ENCODE results near the gene RCOR1.

The RCOR1 gene

DNA sequence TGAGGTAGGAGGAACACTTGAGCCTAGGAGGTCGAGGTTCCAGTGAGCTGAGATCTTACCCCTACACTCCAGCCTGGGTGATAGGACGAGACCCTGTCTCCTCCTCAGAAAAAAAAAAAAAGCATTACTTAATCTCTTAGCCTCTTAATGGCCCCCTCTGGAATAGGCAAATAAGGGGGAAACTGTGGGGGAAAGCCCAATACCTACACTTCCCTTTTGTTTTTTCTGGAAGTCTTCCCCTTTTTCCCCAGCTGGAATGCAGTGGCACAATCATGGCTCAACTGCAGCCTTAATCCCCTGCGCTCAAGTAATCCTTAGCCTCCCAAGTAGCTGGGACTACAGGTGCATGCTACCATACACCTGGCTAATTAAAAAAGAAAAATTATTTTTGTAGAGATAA is 32.2 kb downstream of the RCOR1 start:
- Histone ChIP-seq H3K27me3 (ENCODE audit: insufficient read depth, low read length) (no peaks in the 10 kb centered on the region), H3K79me2 (ENCODE audit: insufficient read depth, low read length) (peaks cover 17% of the 10 kb centered on the region; the same call in 1 of the 2 replicates), H3K27ac (ENCODE audit: low read depth, low read length, poor library complexity, severe bottlenecking) (no peak overlapping the region), H3K36me3 (ENCODE audit: insufficient read depth, low read length) (0 out of 2 replicates have a peak, but pooled peaks cover 3% of the 10 kb centered on the region), H3K4me3 (ENCODE audit: low read depth, low read length, poor library complexity, severe bottlenecking) (no peak overlapping the region), H2AFZ (ENCODE audit: low read length) (no peak overlapping the region), H3K9ac (ENCODE audit: low read length) (no peak overlapping the region), H3K4me1 (ENCODE audit: insufficient read depth, low read length, severe bottlenecking) (no peaks in the 10 kb centered on the region), H3K9me2 (ENCODE audit: low read depth, low read length) (no peaks in the 10 kb centered on the region), H3K9me3 (ENCODE audit: low read length) (no peaks in the 10 kb centered on the region), H3K4me2 (ENCODE audit: low read length) (no peak overlapping the region), H3F3A (ENCODE audit: insufficient read depth, low read length) (no peaks in the 10 kb centered on the region), H4K20me1 (ENCODE audit: insufficient read depth, low read length) (no peaks in the 10 kb centered on the region)
- TF ChIP-seq, protein P1, sequence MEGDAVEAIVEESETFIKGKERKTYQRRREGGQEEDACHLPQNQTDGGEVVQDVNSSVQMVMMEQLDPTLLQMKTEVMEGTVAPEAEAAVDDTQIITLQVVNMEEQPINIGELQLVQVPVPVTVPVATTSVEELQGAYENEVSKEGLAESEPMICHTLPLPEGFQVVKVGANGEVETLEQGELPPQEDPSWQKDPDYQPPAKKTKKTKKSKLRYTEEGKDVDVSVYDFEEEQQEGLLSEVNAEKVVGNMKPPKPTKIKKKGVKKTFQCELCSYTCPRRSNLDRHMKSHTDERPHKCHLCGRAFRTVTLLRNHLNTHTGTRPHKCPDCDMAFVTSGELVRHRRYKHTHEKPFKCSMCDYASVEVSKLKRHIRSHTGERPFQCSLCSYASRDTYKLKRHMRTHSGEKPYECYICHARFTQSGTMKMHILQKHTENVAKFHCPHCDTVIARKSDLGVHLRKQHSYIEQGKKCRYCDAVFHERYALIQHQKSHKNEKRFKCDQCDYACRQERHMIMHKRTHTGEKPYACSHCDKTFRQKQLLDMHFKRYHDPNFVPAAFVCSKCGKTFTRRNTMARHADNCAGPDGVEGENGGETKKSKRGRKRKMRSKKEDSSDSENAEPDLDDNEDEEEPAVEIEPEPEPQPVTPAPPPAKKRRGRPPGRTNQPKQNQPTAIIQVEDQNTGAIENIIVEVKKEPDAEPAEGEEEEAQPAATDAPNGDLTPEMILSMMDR (IDR thresholded peaks at IDR 0.05; ENCODE audit: low read length) = no peak
- TF ChIP-seq EZH2 (IDR thresholded peaks at IDR 0.05; ENCODE audit: borderline replicate concordance, low read length) = no peak

DNA sequence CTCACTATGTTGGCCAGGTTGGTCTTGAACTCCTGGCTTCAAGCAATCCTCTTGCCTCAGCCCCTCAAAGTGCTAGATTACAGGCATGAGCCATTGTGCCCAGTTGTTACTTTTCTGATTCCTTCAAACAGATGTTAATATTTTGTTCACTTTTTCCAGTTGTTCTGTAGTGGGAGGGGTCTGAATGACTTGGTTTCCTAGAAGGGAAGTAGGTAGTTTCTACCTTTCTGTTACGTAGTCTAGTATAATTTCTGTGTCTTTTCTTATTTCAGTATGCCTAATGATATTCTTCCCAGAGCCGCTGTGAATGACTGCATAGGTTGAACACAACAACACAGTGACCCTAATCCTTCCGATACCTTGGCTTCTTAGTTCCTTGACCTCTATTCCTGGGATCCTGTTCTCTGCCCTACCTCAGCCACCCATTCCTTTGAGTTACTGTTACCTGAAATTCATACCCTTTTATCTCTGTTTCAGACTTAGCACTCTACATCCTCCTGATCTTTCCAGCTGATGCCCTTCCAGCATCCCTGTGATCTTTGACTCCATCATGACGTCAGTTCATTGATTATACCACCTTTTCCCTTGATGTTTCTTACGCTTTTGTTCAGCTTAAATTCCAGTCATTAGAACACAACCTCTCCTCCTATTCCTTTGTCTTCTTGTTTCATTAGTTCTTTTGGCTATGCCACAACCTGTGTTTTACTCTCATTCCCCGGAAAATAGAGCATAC is 33.3 kb downstream of the RCOR1 start:
- Histone ChIP-seq H3K4me1 (ENCODE audit: insufficient read depth, low read length, severe bottlenecking) (no peaks in the 10 kb centered on the region), H2AFZ (ENCODE audit: low read length) (no peak overlapping the region), H3K4me3 (ENCODE audit: low read depth, low read length, poor library complexity, severe bottlenecking) (no peak overlapping the region), H3K36me3 (ENCODE audit: insufficient read depth, low read length) (peaks cover 6% of the 10 kb centered on the region; the same call in 1 of the 2 replicates), H3K9me3 (ENCODE audit: low read length) (no peaks in the 10 kb centered on the region), H3K9ac (ENCODE audit: low read length) (no peak overlapping the region), H3K4me2 (ENCODE audit: low read length) (no peak overlapping the region), H3K27me3 (ENCODE audit: insufficient read depth, low read length) (no peaks in the 10 kb centered on the region), H3F3A (ENCODE audit: insufficient read depth, low read length) (no peaks in the 10 kb centered on the region), H3K9me2 (ENCODE audit: low read depth, low read length) (no peaks in the 10 kb centered on the region), H3K27ac (ENCODE audit: low read depth, low read length, poor library complexity, severe bottlenecking) (no peak overlapping the region), H3K79me2 (ENCODE audit: insufficient read depth, low read length) (peaks cover 16% of the 10 kb centered on the region; the same call in 1 of the 2 replicates), H4K20me1 (ENCODE audit: insufficient read depth, low read length) (no peaks in the 10 kb centered on the region)
- TF ChIP-seq EZH2 (IDR thresholded peaks at IDR 0.05; ENCODE audit: borderline replicate concordance, low read length) = no peak
- TF ChIP-seq, protein P1 (IDR thresholded peaks at IDR 0.05; ENCODE audit: low read length) = no peak

DNA sequence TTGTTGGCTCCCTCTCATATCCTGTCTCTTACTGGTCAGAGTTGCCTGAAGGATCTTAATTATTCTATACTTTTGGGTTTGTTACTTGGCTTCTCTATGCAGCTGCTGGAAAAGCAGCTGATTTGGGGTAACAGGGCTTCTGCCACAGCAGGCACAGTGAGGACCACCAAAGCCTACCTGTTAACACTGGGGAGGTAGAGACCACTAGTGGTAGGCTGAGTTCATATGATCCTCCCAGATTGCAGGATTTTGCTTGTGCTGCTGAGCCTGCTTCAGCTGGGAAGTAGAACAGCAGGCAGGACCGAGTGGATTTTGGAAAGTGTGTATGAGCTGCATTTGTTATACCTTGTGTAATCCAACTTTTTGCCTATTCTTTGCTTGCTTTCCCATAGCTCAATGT is 34.1 kb downstream of the RCOR1 start:
- no peaks in the 10 kb centered on the region for H3K4me1 ChIP-seq (ENCODE audit: insufficient read depth, low read length, severe bottlenecking)
- H3K4me3 ChIP-seq (ENCODE audit: low read depth, low read length, poor library complexity, severe bottlenecking) = no peak overlapping the region
- TF ChIP-seq, protein P1 (IDR thresholded peaks at IDR 0.05; ENCODE audit: low read length) = peak; percentile 12; the same call in 1 of the 2 replicates
- no peak for TF ChIP-seq EZH2 (IDR thresholded peaks at IDR 0.05; ENCODE audit: borderline replicate concordance, low read length)
- no peak overlapping the region for H3K27ac ChIP-seq (ENCODE audit: low read depth, low read length, poor library complexity, severe bottlenecking)
- H3K36me3 ChIP-seq (ENCODE audit: insufficient read depth, low read length) = peaks cover 3% of the 10 kb centered on the region; the same call in 1 of the 2 replicates
- no peaks in the 10 kb centered on the region for H4K20me1 ChIP-seq (ENCODE audit: insufficient read depth, low read length)
- no peaks in the 10 kb centered on the region for H3K27me3 ChIP-seq (ENCODE audit: insufficient read depth, low read length)
- H3K9ac ChIP-seq (ENCODE audit: low read length) = no peak overlapping the region
- H2AFZ ChIP-seq (ENCODE audit: low read length) = no peak overlapping the region
- no peaks in the 10 kb centered on the region for H3K9me2 ChIP-seq (ENCODE audit: low read depth, low read length)
- H3F3A ChIP-seq (ENCODE audit: insufficient read depth, low read length) = no peaks in the 10 kb centered on the region
- peaks cover 15% of the 10 kb centered on the region; the same call in 1 of the 2 replicates for H3K79me2 ChIP-seq (ENCODE audit: insufficient read depth, low read length)
- no peaks in the 10 kb centered on the region for H3K9me3 ChIP-seq (ENCODE audit: low read length)
- H3K4me2 ChIP-seq (ENCODE audit: low read length) = no peak overlapping the region

Data from OCI-LY1 (cell line).